Endothelial cell (in vitro differentiated cells): ENCODE data around the gene ARHGAP8. TPM values are rescaled to one million over a fixed set of nuclear protein-coding genes. Genes with fewer than 3 reads are reported as not detected.
"Not testable (repeated sequence)": the region's sequence is repeated elsewhere in the genome, so short reads cannot be mapped to it uniquely, and the experiment has no call there.

Experiments used
- DNase-seq: peaks from one replicate; pipeline ENCODE4 v3.0.0; 2021; ENCODE audit warnings: low spot score
- H3K27ac Mint-ChIP-seq: one replicate; pipeline ENCODE4 v1.8.0; 2021; ENCODE audit warnings: mixed read lengths, inconsistent platforms; ENCODE audit not compliant: unreplicated experiment
- H3K27me3 Mint-ChIP-seq: one replicate; pipeline ENCODE4 v1.8.0; 2021; ENCODE audit warnings: mild to moderate bottlenecking, moderate library complexity, mixed read lengths, inconsistent platforms; ENCODE audit not compliant: unreplicated experiment
- H3K36me3 Mint-ChIP-seq: one replicate; pipeline ENCODE4 v1.8.0; 2021; ENCODE audit warnings: mild to moderate bottlenecking, low read depth, mixed read lengths, inconsistent platforms; ENCODE audit not compliant: unreplicated experiment
- H3K4me1 Mint-ChIP-seq: one replicate; pipeline ENCODE4 v1.8.0; 2021; ENCODE audit warnings: mild to moderate bottlenecking, mixed read lengths, inconsistent platforms; ENCODE audit not compliant: unreplicated experiment
- H3K4me3 Mint-ChIP-seq: one replicate; pipeline ENCODE4 v1.8.0; 2021; ENCODE audit warnings: mild to moderate bottlenecking, mixed read lengths, inconsistent platforms; ENCODE audit not compliant: unreplicated experiment
- H3K9me3 Mint-ChIP-seq: one replicate; pipeline ENCODE4 v1.8.0; 2021; ENCODE audit warnings: mixed read lengths, inconsistent platforms; ENCODE audit not compliant: unreplicated experiment
- CTCF ChIP-seq: fragments of 200-600 bp; sonication (generic); IDR thresholded peaks from one replicate; pipeline ENCODE4 v1.5.0; 2021; ENCODE audit warnings: antibody characterized with exemption; ENCODE audit not compliant: unreplicated experiment
- total RNA-seq: library from RNA; stranded (reverse); fragmentation: NEBNext Ultra II Directional; extraction: Animal tissue kit (Norgen Biotek cat#: 25700); gene quantifications from one replicate; pipeline ENCODE4 v1.2.1, GENCODE V29; 2021; ENCODE audit not compliant: unreplicated experiment

ARHGAP8 gene
- total RNA-seq, 1 donor from 2014 or later: 0.80 TPM

- no peak for DNase-seq
- no peak for TF ChIP-seq CTCF
- peaks cover 2% of the 10 kb centered on the region for H3K27me3 Mint-ChIP-seq
- H3K9me3 Mint-ChIP-seq: peaks cover 4% of the 10 kb centered on the region
- H3K4me1 Mint-ChIP-seq: no peaks in the 10 kb centered on the region
- no peaks in the 10 kb centered on the region for H3K36me3 Mint-ChIP-seq
- H3K4me3 Mint-ChIP-seq: no peak overlapping the region
- no peak overlapping the region for H3K27ac Mint-ChIP-seq
Observed at GRCh38 chr22:44848791-44849420, 96.5 kb downstream of the ARHGAP8 start.

GRCh38 chr22:44850946-44851345 lies 98.6 kb downstream of the ARHGAP8 start:
- Mint-ChIP-seq H3K36me3 (no peaks in the 10 kb centered on the region), H3K27ac (no peak overlapping the region)

GRCh38 chr22:44854641-44855040 lies 102.3 kb downstream of the ARHGAP8 start:
- not testable (repeated sequence) for H3K36me3 Mint-ChIP-seq, H3K27me3 Mint-ChIP-seq, H3K4me3 Mint-ChIP-seq, H3K9me3 Mint-ChIP-seq, DNase-seq, H3K27ac Mint-ChIP-seq, H3K4me1 Mint-ChIP-seq

More at GRCh38 chr22:44850946-44851345, 98.6 kb downstream of the ARHGAP8 start:
- no peak for DNase-seq
- Mint-ChIP-seq H3K27me3 (peaks cover 1% of the 10 kb centered on the region), H3K4me1 (no peaks in the 10 kb centered on the region), H3K4me3 (no peak overlapping the region), H3K9me3 (no peaks in the 10 kb centered on the region)
- no peak for TF ChIP-seq CTCF

GRCh38 chr22:44855855-44856254 lies 103.5 kb downstream of the ARHGAP8 start:
- no peak for TF ChIP-seq CTCF
- no peak overlapping the region for H3K4me3 Mint-ChIP-seq
- H3K9me3 Mint-ChIP-seq: no peaks in the 10 kb centered on the region
- no peaks in the 10 kb centered on the region for H3K36me3 Mint-ChIP-seq
- H3K4me1 Mint-ChIP-seq: no peaks in the 10 kb centered on the region
- no peak for DNase-seq
- H3K27ac Mint-ChIP-seq: no peak overlapping the region
- H3K27me3 Mint-ChIP-seq: no peaks in the 10 kb centered on the region

GRCh38 chr22:44858819-44859218 lies 106.4 kb downstream of the ARHGAP8 start:
- not testable (repeated sequence) for H3K9me3 Mint-ChIP-seq, H3K4me1 Mint-ChIP-seq, DNase-seq, H3K27me3 Mint-ChIP-seq, H3K4me3 Mint-ChIP-seq, H3K36me3 Mint-ChIP-seq, H3K27ac Mint-ChIP-seq

- no peak for DNase-seq
- Mint-ChIP-seq H3K27me3 (peaks cover 6% of the 10 kb centered on the region), H3K4me3 (no peak overlapping the region), H3K27ac (no peak overlapping the region), H3K4me1 (no peaks in the 10 kb centered on the region), H3K9me3 (no peaks in the 10 kb centered on the region), H3K36me3 (no peaks in the 10 kb centered on the region)
- no peak for TF ChIP-seq CTCF
Observed at GRCh38 chr22:44859641-44860040, 107.3 kb downstream of the ARHGAP8 start.
